Measurements from ENCODE around the gene DDX25. TPM values are rescaled to one million over a fixed set of nuclear protein-coding genes. Genes with fewer than 3 reads are reported as not detected.
A peak's percentile ranks its signal among the peaks of the same experiment; 100 is the strongest.

Gene DDX25
- total RNA-seq, 1 experiment from 2014 or later, result 0.26 TPM

DNA sequence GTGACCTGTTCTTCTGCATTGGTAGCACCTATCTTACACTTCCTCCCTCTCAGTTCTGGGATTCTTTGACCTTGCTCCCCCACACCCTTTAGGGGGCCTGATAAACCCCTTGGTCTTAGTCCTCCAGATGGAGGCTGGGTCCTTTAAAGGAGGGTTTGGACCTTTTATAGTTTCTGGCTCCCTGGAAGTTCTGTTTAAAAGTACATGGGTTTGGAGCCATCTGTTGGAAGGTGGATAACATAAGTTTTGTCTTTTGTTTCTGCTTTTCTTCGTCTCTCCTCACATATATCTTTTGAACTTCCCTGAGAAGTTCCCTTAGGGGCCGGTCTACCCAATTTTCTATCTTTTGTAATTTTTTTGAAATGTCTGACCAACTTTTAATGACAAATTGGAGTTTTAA, 34.8 kb upstream of the DDX25 start:
- TF ChIP-seq EZH2 (IDR thresholded peaks at IDR 0.05; ENCODE audit: low read depth), result no peak
- TF ChIP-seq, protein P1, sequence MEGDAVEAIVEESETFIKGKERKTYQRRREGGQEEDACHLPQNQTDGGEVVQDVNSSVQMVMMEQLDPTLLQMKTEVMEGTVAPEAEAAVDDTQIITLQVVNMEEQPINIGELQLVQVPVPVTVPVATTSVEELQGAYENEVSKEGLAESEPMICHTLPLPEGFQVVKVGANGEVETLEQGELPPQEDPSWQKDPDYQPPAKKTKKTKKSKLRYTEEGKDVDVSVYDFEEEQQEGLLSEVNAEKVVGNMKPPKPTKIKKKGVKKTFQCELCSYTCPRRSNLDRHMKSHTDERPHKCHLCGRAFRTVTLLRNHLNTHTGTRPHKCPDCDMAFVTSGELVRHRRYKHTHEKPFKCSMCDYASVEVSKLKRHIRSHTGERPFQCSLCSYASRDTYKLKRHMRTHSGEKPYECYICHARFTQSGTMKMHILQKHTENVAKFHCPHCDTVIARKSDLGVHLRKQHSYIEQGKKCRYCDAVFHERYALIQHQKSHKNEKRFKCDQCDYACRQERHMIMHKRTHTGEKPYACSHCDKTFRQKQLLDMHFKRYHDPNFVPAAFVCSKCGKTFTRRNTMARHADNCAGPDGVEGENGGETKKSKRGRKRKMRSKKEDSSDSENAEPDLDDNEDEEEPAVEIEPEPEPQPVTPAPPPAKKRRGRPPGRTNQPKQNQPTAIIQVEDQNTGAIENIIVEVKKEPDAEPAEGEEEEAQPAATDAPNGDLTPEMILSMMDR (conservative IDR thresholded peaks at IDR 0.05), result no peak
- no peaks in the 10 kb centered on the region for H4K20me1 ChIP-seq (ENCODE audit: insufficient read depth)
- BruUV-seq (replicated peaks), result no TSS peak
- H3K27ac ChIP-seq, result no peak overlapping the region
- H2AFZ ChIP-seq, result no peak overlapping the region
- ChIA-PET CTCF (interaction anchor here (0.6 kb wide), 1 partner anchor 1289 kb away, joined by 3 read pairs; no protein-coding TSS in a partner anchor), POLR2A (ENCODE audit: unreplicated experiment) (no interaction called here)
- no peaks in the 10 kb centered on the region; the same call in 1 of the 2 replicates for H3K27me3 ChIP-seq (ENCODE audit: insufficient read depth, low read depth)
- H3K4me3 ChIP-seq, result no peak overlapping the region
- no peaks in the 10 kb centered on the region for H3K79me2 ChIP-seq (ENCODE audit: low read depth)
- H3K9me3 ChIP-seq (ENCODE audit: insufficient read depth, low read depth), result peaks cover 5% of the 10 kb centered on the region
- intact Hi-C loops (cut with micrococcal nuclease; ENCODE audit: unreplicated experiment), result no loop called here
- no peaks in the 10 kb centered on the region for H3F3A ChIP-seq (ENCODE audit: insufficient read depth, low read depth)
- DNase-seq, result no peak
- no peaks in the 10 kb centered on the region for H3K36me3 ChIP-seq (ENCODE audit: low read depth)
- H3K4me1 ChIP-seq (replicated peaks; ENCODE audit: insufficient read depth), result no peaks in the 10 kb centered on the region
- H3K9me2 ChIP-seq (ENCODE audit: insufficient read depth), result no peaks in the 10 kb centered on the region
- H3K4me2 ChIP-seq, result no peak overlapping the region

DNA sequence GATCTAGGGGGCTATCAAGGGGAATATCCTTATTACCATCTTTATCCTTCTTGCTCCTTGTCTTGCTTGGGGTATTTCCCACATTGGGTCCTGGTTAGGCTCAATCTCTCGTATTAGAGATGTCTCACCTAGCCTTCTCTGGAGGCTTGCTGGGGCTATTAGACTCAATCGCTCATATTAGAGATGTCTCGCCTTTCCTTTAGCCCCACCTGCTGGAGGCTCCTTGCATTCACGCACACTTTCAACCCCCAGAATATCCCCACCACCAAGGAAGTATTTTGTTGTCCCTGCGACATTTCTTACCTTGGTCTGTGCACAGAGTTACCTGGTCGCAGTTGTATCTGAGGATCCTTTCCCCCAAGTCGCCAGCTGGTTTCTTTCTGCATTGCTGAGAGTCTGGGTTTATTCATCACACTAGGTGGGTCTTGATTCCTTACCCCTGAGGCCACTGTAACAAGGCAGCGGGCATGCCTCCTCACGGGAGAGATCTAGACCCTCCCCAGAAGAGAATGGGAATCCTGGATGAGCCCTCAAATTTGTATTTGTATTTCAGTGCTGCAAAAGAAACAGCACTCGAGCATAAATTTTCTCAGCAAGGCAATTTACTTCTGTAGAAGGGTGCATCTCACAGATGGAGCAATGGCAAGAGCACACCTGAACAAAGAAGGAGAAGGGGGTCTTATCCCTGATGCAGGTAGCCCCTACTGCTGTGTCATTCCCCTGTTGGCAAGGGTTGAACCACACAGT, 32.7 kb upstream of the DDX25 start:
- no peaks in the 10 kb centered on the region for H4K20me1 ChIP-seq (ENCODE audit: insufficient read depth)
- no peak for DNase-seq
- TF ChIP-seq, protein P1 (conservative IDR thresholded peaks at IDR 0.05), result peak; percentile 51; the same call in 1 of the 2 replicates
- TF ChIP-seq EZH2 (IDR thresholded peaks at IDR 0.05; ENCODE audit: low read depth), result no peak
- no peaks in the 10 kb centered on the region for H3F3A ChIP-seq (ENCODE audit: insufficient read depth, low read depth)
- intact Hi-C loops (cut with micrococcal nuclease; ENCODE audit: unreplicated experiment), result loop anchor here (5.0 to 10.0 kb wide), 2 partner anchors 907 to 1469 kb away; no protein-coding TSS in a partner anchor
- no peaks in the 10 kb centered on the region for H3K79me2 ChIP-seq (ENCODE audit: low read depth)
- H3K4me1 ChIP-seq (replicated peaks; ENCODE audit: insufficient read depth), result no peaks in the 10 kb centered on the region
- BruUV-seq (replicated peaks), result no TSS peak
- H3K27me3 ChIP-seq (ENCODE audit: insufficient read depth, low read depth), result no peaks in the 10 kb centered on the region; the same call in 1 of the 2 replicates
- H2AFZ ChIP-seq, result no peak overlapping the region
- H3K4me3 ChIP-seq, result no peak overlapping the region
- no peaks in the 10 kb centered on the region for H3K36me3 ChIP-seq (ENCODE audit: low read depth)
- no peak overlapping the region for H3K4me2 ChIP-seq
- POLR2A ChIA-PET (ENCODE audit: unreplicated experiment), result no interaction called here
- H3K27ac ChIP-seq, result no peak overlapping the region
- H3K9me2 ChIP-seq (ENCODE audit: insufficient read depth), result no peaks in the 10 kb centered on the region
- peaks cover 5% of the 10 kb centered on the region; the same call in 1 of the 2 replicates for H3K9me3 ChIP-seq (ENCODE audit: insufficient read depth, low read depth)
- CTCF ChIA-PET, result no interaction called here

- Histone ChIP-seq H3K79me2 (ENCODE audit: low read depth) (no peaks in the 10 kb centered on the region), H3F3A (ENCODE audit: insufficient read depth, low read depth) (no peaks in the 10 kb centered on the region), H3K4me1 (replicated peaks; ENCODE audit: insufficient read depth) (no peaks in the 10 kb centered on the region), H3K9me2 (ENCODE audit: insufficient read depth) (no peaks in the 10 kb centered on the region), H3K9me3 (ENCODE audit: insufficient read depth, low read depth) (peaks cover 5% of the 10 kb centered on the region; the same call in 1 of the 2 replicates), H3K27ac (no peak overlapping the region), H3K4me3 (no peak overlapping the region), H2AFZ (no peak overlapping the region), H3K27me3 (ENCODE audit: insufficient read depth, low read depth) (no peaks in the 10 kb centered on the region; the same call in 1 of the 2 replicates), H4K20me1 (ENCODE audit: insufficient read depth) (no peaks in the 10 kb centered on the region), H3K36me3 (ENCODE audit: low read depth) (no peaks in the 10 kb centered on the region), H3K4me2 (no peak overlapping the region)
- no peak for DNase-seq
- intact Hi-C loops (cut with micrococcal nuclease; ENCODE audit: unreplicated experiment), result loop anchor here (5.0 to 10.0 kb wide), 2 partner anchors 907 to 1470 kb away; no protein-coding TSS in a partner anchor
- TF ChIP-seq, protein P1 (conservative IDR thresholded peaks at IDR 0.05), result no peak
- no peak for TF ChIP-seq EZH2 (IDR thresholded peaks at IDR 0.05; ENCODE audit: low read depth)
- CTCF ChIA-PET, result no interaction called here
- POLR2A ChIA-PET (ENCODE audit: unreplicated experiment), result no interaction called here
- no TSS peak for BruUV-seq (replicated peaks)
Observed at GRCh38 chr11:125872138-125872491, 32.2 kb upstream of the DDX25 start.

Measured in PC-9 (cell line).